RWPE2 (cell line): Measurements from ENCODE around the gene FMNL2.

Experiments used
- ATAC-seq: fragments of 200-7000 bp; cut with Tn5 transposase; 3 replicates; pipeline ENCODE4 v1.9.1; 2021; ENCODE audit warnings: low read depth
- DNase-seq: peaks from one replicate; pipeline ENCODE4 v3.0.0-alpha.2; 2020; ENCODE audit warnings: low spot score
- H3K27ac ChIP-seq: fragments of 450-650 bp; 2 replicates; pipeline ENCODE4 v1.5.1; 2017; ENCODE audit warnings: mild to moderate bottlenecking; ENCODE audit not compliant: poor library complexity, severe bottlenecking
- H3K27me3 ChIP-seq: fragments of 250-450 bp; sonication (Bioruptor Pico); 2 replicates; pipeline ENCODE4 v1.5.1; 2021; ENCODE audit warnings: mild to moderate bottlenecking, moderate library complexity; ENCODE audit not compliant: insufficient read depth, poor library complexity, severe bottlenecking
- H3K36me3 ChIP-seq: fragments of 250-450 bp; sonication (Bioruptor Pico); 2 replicates; pipeline ENCODE4 v1.5.1; 2020; ENCODE audit warnings: low read depth, mild to moderate bottlenecking, moderate library complexity
- H3K4me1 ChIP-seq: fragments of 250-450 bp; sonication (Bioruptor Pico); 2 replicates; pipeline ENCODE4 v1.5.1; 2021; ENCODE audit warnings: mild to moderate bottlenecking, moderate library complexity; ENCODE audit not compliant: insufficient read depth, poor library complexity, severe bottlenecking
- H3K4me3 ChIP-seq: fragments of 250-450 bp; sonication (Bioruptor Pico); 2 replicates; pipeline ENCODE4 v1.5.1; 2021; ENCODE audit warnings: mild to moderate bottlenecking, moderate library complexity; ENCODE audit not compliant: severe bottlenecking
- H3K9me3 ChIP-seq: fragments of 250-450 bp; sonication (Bioruptor Pico); 2 replicates; pipeline ENCODE4 v1.5.1; 2021; ENCODE audit warnings: mild to moderate bottlenecking, moderate library complexity; ENCODE audit not compliant: severe bottlenecking
- TF ChIP-seq, protein P1 (sequence below): fragments of 450-650 bp; IDR thresholded peaks from one replicate; pipeline ENCODE4 v1.5.1; 2017; ENCODE audit warnings: mild to moderate bottlenecking, moderate library complexity; ENCODE audit not compliant: poor library complexity, severe bottlenecking

Gene FMNL2

DNA sequence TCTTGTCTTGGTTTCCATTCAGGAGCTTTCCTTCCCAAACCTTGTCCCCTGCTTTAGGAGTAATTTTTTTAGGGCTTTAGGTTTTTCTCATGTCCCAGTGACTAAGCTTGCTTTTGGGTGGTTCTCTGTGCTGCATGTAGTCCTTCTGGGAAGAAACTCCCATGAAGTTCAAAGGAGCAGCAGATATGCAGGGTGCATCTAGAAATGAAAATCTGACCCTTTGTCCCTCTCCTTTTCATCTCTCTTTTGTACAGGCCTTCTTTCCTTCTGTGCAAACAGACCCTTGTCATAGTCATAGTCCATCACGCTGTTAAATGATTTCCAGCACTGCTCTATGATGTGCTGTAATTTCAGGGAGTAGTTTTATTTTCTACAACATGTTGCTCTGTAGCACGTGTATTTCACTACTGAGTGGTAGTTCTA is 20.4 kb downstream of the FMNL2 start:
- no peaks in the 10 kb centered on the region for H3K27me3 ChIP-seq
- H3K27ac ChIP-seq: no peak overlapping the region
- no peaks in the 10 kb centered on the region for H3K9me3 ChIP-seq
- ATAC-seq: no peak
- H3K36me3 ChIP-seq: peaks cover 16% of the 10 kb centered on the region
- DNase-seq: no peak
- no peaks in the 10 kb centered on the region for H3K4me1 ChIP-seq
- TF ChIP-seq, protein P1, sequence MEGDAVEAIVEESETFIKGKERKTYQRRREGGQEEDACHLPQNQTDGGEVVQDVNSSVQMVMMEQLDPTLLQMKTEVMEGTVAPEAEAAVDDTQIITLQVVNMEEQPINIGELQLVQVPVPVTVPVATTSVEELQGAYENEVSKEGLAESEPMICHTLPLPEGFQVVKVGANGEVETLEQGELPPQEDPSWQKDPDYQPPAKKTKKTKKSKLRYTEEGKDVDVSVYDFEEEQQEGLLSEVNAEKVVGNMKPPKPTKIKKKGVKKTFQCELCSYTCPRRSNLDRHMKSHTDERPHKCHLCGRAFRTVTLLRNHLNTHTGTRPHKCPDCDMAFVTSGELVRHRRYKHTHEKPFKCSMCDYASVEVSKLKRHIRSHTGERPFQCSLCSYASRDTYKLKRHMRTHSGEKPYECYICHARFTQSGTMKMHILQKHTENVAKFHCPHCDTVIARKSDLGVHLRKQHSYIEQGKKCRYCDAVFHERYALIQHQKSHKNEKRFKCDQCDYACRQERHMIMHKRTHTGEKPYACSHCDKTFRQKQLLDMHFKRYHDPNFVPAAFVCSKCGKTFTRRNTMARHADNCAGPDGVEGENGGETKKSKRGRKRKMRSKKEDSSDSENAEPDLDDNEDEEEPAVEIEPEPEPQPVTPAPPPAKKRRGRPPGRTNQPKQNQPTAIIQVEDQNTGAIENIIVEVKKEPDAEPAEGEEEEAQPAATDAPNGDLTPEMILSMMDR: no peak
- no peak overlapping the region for H3K4me3 ChIP-seq

DNA sequence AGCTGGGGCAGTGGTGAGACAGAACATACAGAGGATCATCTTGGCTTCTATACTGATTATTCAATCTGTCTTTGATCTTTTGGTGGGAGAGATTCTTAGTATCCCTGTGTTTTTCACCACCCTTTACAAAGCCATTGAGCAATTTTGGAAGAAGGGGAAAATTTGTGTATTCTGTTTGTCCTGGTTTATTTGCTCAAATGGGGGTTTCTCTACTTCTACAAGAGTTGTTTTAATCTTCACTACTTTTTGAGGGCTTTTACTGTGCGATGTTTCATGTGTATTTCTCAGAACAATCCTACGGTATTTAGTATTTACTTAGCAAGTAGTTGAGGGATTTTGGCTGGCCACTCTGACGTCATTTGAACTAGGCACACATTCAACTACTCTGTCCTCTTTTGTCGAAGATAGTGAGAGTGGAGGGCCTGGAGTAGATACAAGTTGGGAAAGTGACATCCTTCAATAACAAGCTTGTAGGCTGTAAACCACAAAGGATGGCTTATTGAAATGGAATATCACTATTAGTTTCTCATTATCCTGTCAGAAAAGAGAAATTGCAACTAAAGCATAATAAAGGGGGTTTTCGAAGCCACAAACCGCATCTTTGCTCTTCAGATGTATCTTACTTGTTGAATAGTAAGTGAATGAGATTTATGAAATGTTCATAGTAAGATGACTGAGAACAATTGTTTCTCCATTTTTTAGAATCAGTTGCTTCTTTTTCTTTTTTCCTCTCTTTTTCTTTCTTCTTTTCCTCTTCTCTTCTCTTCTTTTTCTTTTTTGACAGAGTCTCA is 24.8 kb downstream of the FMNL2 start:
- no peak overlapping the region for H3K4me3 ChIP-seq
- no peaks in the 10 kb centered on the region for H3K27me3 ChIP-seq
- no peaks in the 10 kb centered on the region for H3K36me3 ChIP-seq
- ATAC-seq (no peak), DNase-seq (no peak)
- H3K4me1 ChIP-seq: no peaks in the 10 kb centered on the region
- TF ChIP-seq, protein P1: no peak
- no peak overlapping the region for H3K27ac ChIP-seq
- no peaks in the 10 kb centered on the region for H3K9me3 ChIP-seq

DNA sequence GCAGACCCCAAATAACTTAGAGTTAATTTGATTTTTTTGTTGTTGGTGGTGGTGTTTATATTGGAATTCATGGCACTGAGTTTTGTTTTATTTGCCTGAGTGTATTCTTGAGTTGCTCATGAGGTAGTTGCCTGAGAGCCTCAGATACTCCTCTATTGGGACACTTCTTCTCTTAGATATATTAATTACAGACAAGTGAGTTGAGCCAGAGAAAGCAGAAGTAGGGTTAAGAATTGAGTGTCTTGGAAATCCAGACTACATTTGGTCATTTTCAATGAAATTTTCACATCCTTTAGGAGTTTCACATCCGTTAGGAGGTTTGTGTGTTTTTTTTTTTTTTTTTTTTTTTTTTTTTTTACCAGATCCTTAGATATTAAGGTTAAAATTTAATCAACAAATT is 29.0 kb downstream of the FMNL2 start:
- DNase-seq (no peak), ATAC-seq (no peak)
- TF ChIP-seq, protein P1: no peak
- Histone ChIP-seq H3K27ac (no peak overlapping the region), H3K27me3 (no peaks in the 10 kb centered on the region), H3K4me1 (peaks cover 13% of the 10 kb centered on the region), H3K9me3 (no peaks in the 10 kb centered on the region), H3K36me3 (no peaks in the 10 kb centered on the region), H3K4me3 (no peak overlapping the region)

- H3K4me3 ChIP-seq: no peak overlapping the region
- peaks cover 18% of the 10 kb centered on the region for H3K4me1 ChIP-seq
- no peak for DNase-seq
- H3K27ac ChIP-seq: no peak overlapping the region
- H3K36me3 ChIP-seq: no peaks in the 10 kb centered on the region
- peak; percentile 46; the same call in 1 of the 3 replicates for ATAC-seq
- no peaks in the 10 kb centered on the region for H3K9me3 ChIP-seq
- no peaks in the 10 kb centered on the region for H3K27me3 ChIP-seq
- TF ChIP-seq, protein P1: no peak
Observed at GRCh38 chr2:152367547-152368390, 32.8 kb downstream of the FMNL2 start.
